Left ventricle myocardium superior (tissue), 1 donor: ENCODE data around the gene COL6A1. TPM values are rescaled to one million over a fixed set of nuclear protein-coding genes. Genes with fewer than 3 reads are reported as not detected.
"Not testable (repeated sequence)": the region's sequence is repeated elsewhere in the genome, so short reads cannot be mapped to it uniquely, and the experiment has no call there.

Source experiments
- ATAC-seq: fragments of 200-7000 bp; cut with Tn5 transposase; one replicate; pipeline ENCODE4 v1.9.1; 2020; ENCODE audit warnings: mild to moderate bottlenecking, moderate library complexity
- DNase-seq: peaks from one replicate; pipeline ENCODE4 v3.0.0-alpha.2; 2020
- intact Hi-C: fragments of 100-400 bp; cut with micrococcal nuclease; formaldehyde crosslinking; loops from one replicate; pipeline ENCODE4 v1.11.0; 2022
- total RNA-seq: library from RNA; stranded (reverse); fragmentation: NEBNext Ultra II Directional; extraction: Animal tissue kit (Norgen Biotek cat#: 25700); gene quantifications from one replicate; pipeline ENCODE4 v1.2.1, GENCODE V29; 2021
- donor health status: DM: no; HTN: yes; CAD: no; lungs with severe emphysema.

Gene COL6A1
- total RNA-seq, 1 donor from 2014 or later = 188 TPM

- ATAC-seq (peak; percentile 3), DNase-seq (no peak)
- intact Hi-C loops = no loop called here
These were observed 18.7 kb downstream of the COL6A1 start for GRCh38 chr21:46000182-46000730.

GRCh38 chr21:46000731-46001641 is 19.4 kb downstream of the COL6A1 start:
- ATAC-seq (peak; percentile 28), DNase-seq (peak; percentile 44)
- intact Hi-C loops = no loop called here

GRCh38 chr21:46001821-46002681 is 20.5 kb downstream of the COL6A1 start:
- intact Hi-C loops = no loop called here
- no peak for ATAC-seq
- DNase-seq = peak; percentile 33

GRCh38 chr21:46002841-46003574 is 21.4 kb downstream of the COL6A1 start:
- intact Hi-C loops = no loop called here
- DNase-seq (peak; percentile 43), ATAC-seq (no peak)

GRCh38 chr21:46003575-46004007 is 22.0 kb downstream of the COL6A1 start:
- ATAC-seq = no peak
- intact Hi-C loops = no loop called here
- peak; percentile 36 for DNase-seq

- peak; percentile 26 for DNase-seq
- intact Hi-C loops = no loop called here
- no peak for ATAC-seq
These were observed 22.7 kb downstream of the COL6A1 start for GRCh38 chr21:46004168-46004861.

GRCh38 chr21:46005081-46005480 is 23.5 kb downstream of the COL6A1 start:
- intact Hi-C loops = no loop called here
- DNase-seq (peak; percentile 22), ATAC-seq (no peak)

GRCh38 chr21:46005481-46005881 is 23.9 kb downstream of the COL6A1 start:
- intact Hi-C loops = no loop called here
- ATAC-seq (no peak), DNase-seq (peak; percentile 28)

GRCh38 chr21:46005894-46006546 is 24.4 kb downstream of the COL6A1 start:
- ATAC-seq, DNase-seq, intact Hi-C loops: not testable (repeated sequence)

- no peak for ATAC-seq
- DNase-seq = peak; percentile 25
- intact Hi-C loops = no loop called here
These were observed 25.2 kb downstream of the COL6A1 start for GRCh38 chr21:46006547-46007491.

- no peak for DNase-seq
- intact Hi-C loops = no loop called here
- no peak for ATAC-seq
These were observed 25.9 kb downstream of the COL6A1 start for GRCh38 chr21:46007492-46007868.

- DNase-seq (no peak), ATAC-seq (no peak)
- intact Hi-C loops = no loop called here
These were observed 27.5 kb downstream of the COL6A1 start for GRCh38 chr21:46008893-46009621.

GRCh38 chr21:46009951-46010705 is 28.6 kb downstream of the COL6A1 start:
- ATAC-seq (no peak), DNase-seq (no peak)
- intact Hi-C loops = no loop called here

GRCh38 chr21:46011267-46011967 is 29.8 kb downstream of the COL6A1 start:
- DNase-seq (no peak), ATAC-seq (no peak)
- intact Hi-C loops = no loop called here

GRCh38 chr21:46012154-46012553 is 30.6 kb downstream of the COL6A1 start:
- intact Hi-C loops = no loop called here
- DNase-seq = no peak
- no peak for ATAC-seq
